HepG2 (cell line): ENCODE results near the gene DPEP1. TPM values are rescaled to one million over a fixed set of nuclear protein-coding genes. Genes with fewer than 3 reads are reported as not detected.

Experiments used
- ERF ChIP-seq: IDR thresholded peaks from 2 replicates; pipeline ENCODE4 v1.6.1; 2018; ENCODE audit warnings: missing biosample characterization, missing genetic modification reagents
- RBM39 ChIP-seq: fragments of 200-400 bp; formaldehyde crosslinking; IDR thresholded peaks from one replicate; pipeline ENCODE4 v1.6.1; 2018; ENCODE audit warnings: antibody characterized with exemption, mild to moderate bottlenecking, low read depth, low read length; ENCODE audit not compliant: poor library complexity, severe bottlenecking
- TEAD3 ChIP-seq: optimal IDR thresholded peaks from 2 replicates; pipeline ENCODE3; 2016; ENCODE audit warnings: borderline replicate concordance
- ZFYVE20 ChIP-seq: sonication (generic); formaldehyde crosslinking; IDR thresholded peaks from 2 replicates; pipeline ENCODE4 v1.8.0; 2023; ENCODE audit warnings: low read depth, mild to moderate bottlenecking, moderate library complexity, missing genetic modification reagents, borderline replicate concordance
- polyA plus RNA-seq, 8 experiments: library from polyadenylated mRNA; depleted of rRNA in 3 of 8; stranded (reverse) in 7 of 8; unstranded in 1 of 8; fragments of >200 nt; fragmentation: Illumina TruSeq in 4 of 8; extraction: Trizol in 4 of 8; gene quantifications; 2 replicates each; pipeline versions ENCODE4 v1.2.1 to v1.2.3, GENCODE V29; 2011 to 2016; ENCODE audit warnings: low read depth in 4 of 8, missing spikeins in 1 of 8, mixed read lengths in 1 of 8; ENCODE audit not compliant: insufficient read depth in 1 of 8
- total RNA-seq, 5 experiments: library from RNA; depleted of rRNA; stranded (reverse); fragments of >200 nt; fragmentation: Illumina TruSeq; extraction: Trizol; gene quantifications; 2 replicates each; pipeline ENCODE4 v1.2.3, GENCODE V29; 2016; ENCODE audit warnings: low read depth in 1 of 5
- TF ChIP-seq, protein P1 (sequence below), 2 experiments: sonication (generic) in 1 of 2; formaldehyde crosslinking in 1 of 2; IDR thresholded peaks; 2 replicates each; pipeline versions ENCODE4 v1.5.1 to v1.6.1; 2011 to 2020; ENCODE audit warnings: borderline replicate concordance in 1 of 2, low read depth in 1 of 2, low read length in 1 of 2, mild to moderate bottlenecking in 1 of 2, missing genetic modification reagents in 1 of 2, moderate library complexity in 1 of 2
- TF ChIP-seq, protein P2 (sequence below): sonication (generic); formaldehyde crosslinking; IDR thresholded peaks from 2 replicates; pipeline ENCODE4 v1.5.0; 2020; ENCODE audit warnings: mild to moderate bottlenecking, missing genetic modification reagents

DPEP1 gene
- total and polyA plus RNA-seq, 2 of the 13 experiments (the other 11 are each of a cell fraction or from before 2014, with no cell fraction given), result 37.6 to 52.2 TPM

DNA sequence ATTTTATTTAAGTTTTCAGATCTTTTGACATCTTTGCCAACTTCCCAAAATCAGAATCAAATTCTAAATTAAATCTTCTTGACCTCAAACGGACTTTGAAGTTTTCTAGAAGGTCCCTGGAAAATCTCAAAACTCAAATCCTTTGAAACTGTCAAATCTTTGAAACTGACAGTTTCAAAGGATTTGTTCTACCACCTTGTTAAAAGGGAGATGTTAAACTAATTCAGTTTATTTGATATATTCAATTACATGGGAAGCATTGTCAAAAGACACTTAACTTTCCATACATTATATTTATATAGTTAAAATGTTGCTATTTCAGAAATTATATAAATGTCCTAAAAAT is 3.4 kb upstream of the DPEP1 start (continued):
- TF ChIP-seq ZFYVE20 (CRISPR knock-in tag) (no peak), RBM39 (no peak), TEAD3 (CRISPR knock-in tag) (no peak), ERF (CRISPR knock-in tag) (no peak)
- TF ChIP-seq, protein P1, sequence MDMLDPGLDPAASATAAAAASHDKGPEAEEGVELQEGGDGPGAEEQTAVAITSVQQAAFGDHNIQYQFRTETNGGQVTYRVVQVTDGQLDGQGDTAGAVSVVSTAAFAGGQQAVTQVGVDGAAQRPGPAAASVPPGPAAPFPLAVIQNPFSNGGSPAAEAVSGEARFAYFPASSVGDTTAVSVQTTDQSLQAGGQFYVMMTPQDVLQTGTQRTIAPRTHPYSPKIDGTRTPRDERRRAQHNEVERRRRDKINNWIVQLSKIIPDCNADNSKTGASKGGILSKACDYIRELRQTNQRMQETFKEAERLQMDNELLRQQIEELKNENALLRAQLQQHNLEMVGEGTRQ (IDR thresholded peaks at IDR 0.05; ENCODE audit: low read depth, low read length), result no peak
- TF ChIP-seq, protein P1 (CRISPR knock-in tag; IDR thresholded peaks at IDR 0.05; ENCODE audit: borderline replicate concordance), result no peak
- TF ChIP-seq, protein P2, sequence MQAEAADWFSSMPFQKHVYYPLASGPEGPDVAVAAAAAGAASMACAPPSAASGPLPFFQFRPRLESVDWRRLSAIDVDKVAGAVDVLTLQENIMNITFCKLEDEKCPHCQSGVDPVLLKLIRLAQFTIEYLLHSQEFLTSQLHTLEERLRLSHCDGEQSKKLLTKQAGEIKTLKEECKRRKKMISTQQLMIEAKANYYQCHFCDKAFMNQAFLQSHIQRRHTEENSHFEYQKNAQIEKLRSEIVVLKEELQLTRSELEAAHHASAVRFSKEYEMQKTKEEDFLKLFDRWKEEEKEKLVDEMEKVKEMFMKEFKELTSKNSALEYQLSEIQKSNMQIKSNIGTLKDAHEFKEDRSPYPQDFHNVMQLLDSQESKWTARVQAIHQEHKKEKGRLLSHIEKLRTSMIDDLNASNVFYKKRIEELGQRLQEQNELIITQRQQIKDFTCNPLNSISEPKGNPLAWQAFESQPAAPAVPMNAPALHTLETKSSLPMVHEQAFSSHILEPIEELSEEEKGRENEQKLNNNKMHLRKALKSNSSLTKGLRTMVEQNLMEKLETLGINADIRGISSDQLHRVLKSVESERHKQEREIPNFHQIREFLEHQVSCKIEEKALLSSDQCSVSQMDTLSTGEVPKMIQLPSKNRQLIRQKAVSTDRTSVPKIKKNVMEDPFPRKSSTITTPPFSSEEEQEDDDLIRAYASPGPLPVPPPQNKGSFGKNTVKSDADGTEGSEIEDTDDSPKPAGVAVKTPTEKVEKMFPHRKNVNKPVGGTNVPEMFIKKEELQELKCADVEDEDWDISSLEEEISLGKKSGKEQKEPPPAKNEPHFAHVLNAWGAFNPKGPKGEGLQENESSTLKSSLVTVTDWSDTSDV (CRISPR knock-in tag), result no peak
